NCI-H2107 treated with DMSO at 0.1 percent for 48 hours (cell line): Measurements from ENCODE around the gene CELA3A.
"Not testable (repeated sequence)": the region's sequence is repeated elsewhere in the genome, so short reads cannot be mapped to it uniquely, and the experiment has no call there.

Source experiments
- DNase-seq: peaks from one replicate; lab custom pipeline; 2025; ENCODE audit not compliant: unreplicated experiment; lab: John Stamatoyannopoulos, UW

CELA3A gene

GRCh38 chr1:21981253-21981652, 20.2 kb upstream of the CELA3A start:
- not testable (repeated sequence) for DNase-seq

DNA sequence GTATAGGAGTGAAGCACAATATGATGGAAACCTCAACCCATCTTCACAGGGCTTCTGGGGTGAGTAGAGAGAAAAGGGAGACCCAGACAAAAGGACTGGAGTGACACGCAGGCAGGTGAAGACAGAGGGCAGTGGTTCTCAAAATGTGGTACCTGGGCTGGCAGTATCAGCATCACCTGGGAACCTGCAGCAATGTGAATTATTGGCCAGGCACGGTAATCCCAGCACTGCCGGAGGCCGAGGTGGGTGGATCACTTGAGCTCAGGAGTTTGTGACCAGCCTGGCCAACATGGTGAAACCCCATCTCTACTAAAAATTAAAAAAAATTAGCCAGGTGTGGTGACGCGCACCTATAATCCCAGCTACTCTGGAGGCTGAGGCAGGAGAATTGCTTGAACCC, 19.3 kb upstream of the CELA3A start:
- DNase-seq = not testable (repeated sequence)

DNA sequence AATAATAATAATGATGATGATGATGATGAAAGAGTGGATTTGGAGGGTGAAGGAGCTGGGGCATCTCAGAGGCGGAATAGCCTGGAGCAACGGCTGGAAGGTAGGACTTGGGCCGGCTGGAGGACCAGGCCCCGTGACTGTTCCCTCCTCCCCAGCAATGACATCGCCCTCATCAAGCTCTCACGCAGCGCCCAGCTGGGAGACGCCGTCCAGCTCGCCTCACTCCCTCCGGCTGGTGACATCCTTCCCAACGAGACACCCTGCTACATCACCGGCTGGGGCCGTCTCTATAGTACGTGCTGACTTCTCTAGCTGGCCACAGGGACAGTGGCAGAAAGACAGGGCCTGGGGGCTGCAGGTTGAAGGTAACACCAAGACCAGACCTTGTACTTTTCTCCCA, 17.9 kb upstream of the CELA3A start:
- not testable (repeated sequence) for DNase-seq

GRCh38 chr1:21985893-21986292, 15.6 kb upstream of the CELA3A start:
- DNase-seq = not testable (repeated sequence)

- not testable (repeated sequence) for DNase-seq
Measured at GRCh38 chr1:21986386-21986785, 15.1 kb upstream of the CELA3A start.

DNA sequence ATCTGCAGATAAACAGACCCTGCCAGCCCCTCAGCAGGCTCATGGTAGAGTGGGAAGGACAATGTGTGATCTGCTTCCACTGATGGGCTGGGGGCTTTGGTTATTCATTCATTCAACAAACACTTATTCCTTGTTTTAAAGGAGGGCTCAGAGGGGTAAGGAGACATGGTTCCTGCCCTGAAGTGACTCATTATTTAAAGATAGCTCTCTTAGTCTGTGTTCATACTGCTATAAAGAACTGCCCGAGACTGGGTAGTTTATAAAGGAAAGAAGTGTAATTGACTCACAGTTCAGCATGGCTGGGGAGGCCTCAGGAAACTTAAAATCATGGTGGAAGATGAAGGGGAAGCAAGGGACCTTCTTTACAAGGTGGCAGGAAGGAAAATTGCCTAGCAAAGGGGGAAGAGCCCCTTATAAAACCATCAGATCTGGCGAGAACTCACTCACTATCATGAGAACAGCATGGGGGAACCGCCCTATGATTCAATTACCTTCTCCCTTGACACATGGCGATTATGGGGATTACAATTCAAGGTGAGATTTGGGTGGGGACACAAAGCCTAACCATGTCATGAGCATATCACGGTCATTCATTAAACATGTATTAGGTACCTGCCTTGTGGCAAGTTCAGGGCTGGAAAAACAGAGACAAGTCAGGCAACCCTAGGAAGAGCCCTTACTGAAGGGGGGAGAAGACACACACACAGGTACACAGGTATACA, 11.6 kb upstream of the CELA3A start:
- DNase-seq = not testable (repeated sequence)

DNA sequence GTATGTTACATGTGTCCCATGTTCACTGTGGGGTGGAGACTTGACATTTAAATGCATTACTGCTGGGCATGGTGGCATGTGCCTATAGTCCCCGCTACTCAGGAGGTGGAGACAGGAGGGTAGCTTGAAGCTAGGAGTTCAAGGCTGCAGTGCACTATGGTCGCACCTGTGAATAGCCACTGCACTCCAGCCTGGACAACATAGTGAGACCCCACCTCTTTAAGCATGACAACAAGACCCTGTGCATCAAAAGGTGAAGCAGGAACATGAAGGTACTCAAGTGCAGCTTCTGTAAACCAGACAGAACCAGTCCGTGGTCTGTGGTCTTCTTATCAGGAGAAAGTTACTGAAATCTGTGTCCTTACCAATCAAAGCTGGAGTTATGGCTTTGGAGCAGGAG, 9.3 kb upstream of the CELA3A start:
- not testable (repeated sequence) for DNase-seq

GRCh38 chr1:21994716-21995115, 6.7 kb upstream of the CELA3A start:
- DNase-seq = not testable (repeated sequence)

- DNase-seq = not testable (repeated sequence)
Measured at GRCh38 chr1:21996663-21996970, 4.8 kb upstream of the CELA3A start.

DNA sequence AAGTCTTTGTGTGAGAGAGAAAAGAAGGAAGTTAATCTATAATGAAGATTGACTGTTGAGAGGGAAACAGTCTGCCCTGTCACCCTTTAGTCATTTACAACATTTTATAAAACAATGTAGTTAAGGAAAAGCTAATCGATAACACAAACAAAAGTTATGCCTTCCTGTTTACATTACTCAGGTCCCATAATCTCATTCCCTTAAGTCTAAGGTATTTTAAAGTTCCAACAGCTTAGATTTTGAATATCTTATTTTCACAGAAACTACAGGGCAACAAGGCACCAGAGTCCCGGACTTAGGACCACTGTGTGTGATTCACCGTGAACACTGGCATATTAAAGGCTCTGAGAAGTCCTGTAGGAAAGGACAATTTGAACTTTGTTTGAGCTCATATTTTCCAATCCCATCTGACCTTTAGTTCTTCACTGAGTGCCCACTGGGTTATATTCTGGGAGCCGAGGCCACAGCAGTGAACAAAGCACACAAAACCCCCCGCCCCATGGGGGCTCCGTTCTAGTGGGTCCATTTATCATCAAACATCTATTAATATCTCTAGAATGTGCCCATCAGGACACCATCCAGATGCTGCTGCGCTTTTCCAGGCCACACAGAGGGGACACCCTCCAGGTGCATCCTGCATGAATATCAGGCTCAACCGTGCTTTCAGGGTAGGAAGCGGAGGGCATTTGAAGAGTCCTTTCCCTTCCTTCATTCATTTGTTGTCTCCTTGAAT, 3.4 kb upstream of the CELA3A start:
- not testable (repeated sequence) for DNase-seq

DNA sequence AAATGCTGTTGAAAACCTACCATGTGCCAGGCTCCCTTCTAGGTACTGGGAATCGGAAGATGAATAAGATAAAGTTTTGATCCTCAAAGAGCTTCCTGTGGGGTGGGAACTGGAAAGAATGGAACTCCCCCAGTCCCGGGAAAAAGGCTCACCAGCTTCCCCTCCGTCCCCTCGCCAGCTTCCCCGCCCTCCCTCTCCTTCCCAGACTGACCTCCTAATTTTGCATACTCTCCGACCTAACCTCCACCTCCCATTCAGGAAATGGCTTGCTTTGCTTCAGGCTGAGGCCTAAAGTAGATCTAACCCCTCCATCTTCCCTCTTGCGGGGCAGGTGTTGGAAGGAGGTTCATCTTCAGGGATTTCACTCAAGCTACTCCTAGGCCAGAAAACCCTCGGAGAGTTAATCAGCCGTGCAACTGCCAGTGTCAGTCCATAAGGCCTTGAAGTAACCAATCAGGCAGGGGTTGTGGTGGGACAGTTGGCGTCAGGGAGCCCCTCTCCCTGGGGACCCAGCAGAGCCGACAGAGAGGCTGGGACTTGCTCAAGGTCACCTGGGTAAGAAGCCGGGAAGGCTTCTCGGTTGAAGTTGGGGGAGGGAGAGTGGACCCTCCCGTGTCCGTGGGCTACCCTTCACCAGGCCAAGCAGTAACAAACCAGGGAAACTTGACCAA, 2.7 kb upstream of the CELA3A start:
- not testable (repeated sequence) for DNase-seq

- not testable (repeated sequence) for DNase-seq
Measured at GRCh38 chr1:21999645-22000044, 1.8 kb upstream of the CELA3A start.

DNA sequence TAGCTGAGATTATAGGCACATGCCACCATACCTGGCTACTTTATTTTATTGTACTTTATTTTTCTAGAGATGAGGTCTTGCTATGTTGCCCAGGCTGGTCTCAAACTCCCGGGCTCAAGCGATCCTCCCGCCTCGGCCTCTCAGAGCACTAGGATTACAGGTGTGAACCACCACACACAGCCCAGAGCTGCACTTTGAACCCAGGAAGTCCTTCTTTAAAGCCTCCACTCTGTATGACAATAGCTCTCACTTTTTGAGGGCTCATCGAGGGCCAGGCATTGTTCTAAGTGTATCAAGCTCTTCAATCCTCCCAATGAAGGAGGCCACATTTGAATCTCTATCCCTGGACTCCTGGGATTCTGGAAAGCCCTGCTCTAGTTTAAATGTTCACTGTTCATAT, 1.0 kb downstream of the CELA3A start:
- DNase-seq = not testable (repeated sequence)

GRCh38 chr1:22002875-22003274, 1.4 kb downstream of the CELA3A start:
- DNase-seq = not testable (repeated sequence)

DNA sequence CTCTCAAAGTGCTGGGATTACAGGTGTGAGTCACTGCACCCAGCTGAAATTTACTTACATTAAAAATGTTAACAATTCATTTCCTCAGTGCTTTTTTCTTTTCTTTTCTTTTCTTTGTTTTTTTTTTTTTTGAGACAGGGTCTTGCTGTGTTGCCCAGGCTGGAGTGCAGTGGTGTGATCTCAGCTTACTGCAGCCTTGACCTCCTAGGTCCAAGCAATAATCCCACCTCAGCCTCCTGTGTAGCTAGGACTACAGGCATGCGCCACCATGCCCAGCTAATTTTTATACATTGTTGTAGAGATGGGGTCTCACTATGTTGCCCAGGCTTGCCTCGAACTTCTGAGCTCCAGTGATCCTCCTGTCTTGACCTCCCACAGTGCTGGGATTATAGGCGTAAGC, 2.5 kb downstream of the CELA3A start:
- not testable (repeated sequence) for DNase-seq

DNA sequence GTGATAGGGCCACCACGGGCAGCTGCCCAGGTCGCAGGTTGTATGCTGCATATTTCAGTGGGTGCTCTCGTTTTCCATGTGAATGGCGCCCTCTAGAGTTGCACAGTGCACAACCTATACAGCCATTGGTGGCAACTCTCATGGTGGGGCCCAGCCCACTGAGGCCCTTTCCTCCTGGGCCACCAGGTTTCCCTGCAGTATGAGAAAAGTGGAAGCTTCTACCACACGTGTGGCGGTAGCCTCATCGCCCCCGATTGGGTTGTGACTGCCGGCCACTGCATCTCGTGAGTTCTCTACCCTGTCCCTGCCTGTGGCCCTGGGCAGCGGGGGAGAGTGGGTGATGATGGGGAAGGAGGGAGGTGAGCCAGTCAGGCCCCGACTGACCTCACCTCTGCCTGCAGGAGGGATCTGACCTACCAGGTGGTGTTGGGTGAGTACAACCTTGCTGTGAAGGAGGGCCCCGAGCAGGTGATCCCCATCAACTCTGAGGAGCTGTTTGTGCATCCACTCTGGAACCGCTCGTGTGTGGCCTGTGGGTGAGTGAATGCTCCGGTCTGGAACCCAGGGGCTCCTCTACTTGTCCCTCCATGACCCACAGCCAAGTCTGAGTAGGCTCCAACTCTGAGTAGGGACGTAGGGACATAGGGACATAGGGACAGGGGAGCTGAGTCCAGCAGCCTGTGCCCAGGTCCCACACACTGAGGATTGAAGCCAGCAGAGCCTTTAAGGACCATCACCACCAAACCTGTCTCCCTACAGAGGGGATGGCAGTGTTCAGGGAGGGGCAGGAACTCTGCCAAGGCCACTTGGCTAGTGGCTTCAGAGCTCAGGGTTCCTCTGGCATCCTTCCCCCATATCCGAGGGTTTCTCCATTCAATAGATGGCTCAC, 4.0 kb downstream of the CELA3A start:
- not testable (repeated sequence) for DNase-seq

GRCh38 chr1:22006736-22007135, 5.3 kb downstream of the CELA3A start:
- DNase-seq = not testable (repeated sequence)

DNA sequence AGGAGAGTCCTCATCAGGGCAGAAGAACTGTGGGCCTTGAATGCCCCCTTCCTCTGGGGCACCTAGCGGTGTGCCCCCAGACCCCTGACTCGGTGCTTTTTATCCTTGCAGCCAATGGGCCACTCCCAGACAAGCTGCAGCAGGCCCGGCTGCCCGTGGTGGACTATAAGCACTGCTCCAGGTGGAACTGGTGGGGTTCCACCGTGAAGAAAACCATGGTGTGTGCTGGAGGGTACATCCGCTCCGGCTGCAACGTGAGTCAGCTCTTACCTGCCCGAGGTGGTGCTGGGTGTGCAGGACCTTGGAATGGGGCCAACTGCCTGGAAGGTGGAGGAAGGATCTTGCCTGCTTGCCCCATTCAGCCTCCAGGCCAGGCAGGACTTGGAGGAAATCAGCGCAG, 5.8 kb downstream of the CELA3A start:
- DNase-seq = not testable (repeated sequence)

- DNase-seq = not testable (repeated sequence)
Measured at GRCh38 chr1:22009566-22009965, 8.1 kb downstream of the CELA3A start.

- not testable (repeated sequence) for DNase-seq
Measured at GRCh38 chr1:22012752-22013151, 11.3 kb downstream of the CELA3A start.
